GM12878 (cell line): ENCODE measurements around the gene FOXP4. TPM values are rescaled to one million over a fixed set of nuclear protein-coding genes. Genes with fewer than 3 reads are reported as not detected.
A peak's percentile ranks its signal among the peaks of the same experiment; 100 is the strongest.

Experiments used
- ATAC-seq: fragments of 200-7000 bp; cut with Tn5 transposase; 3 replicates; pipeline ENCODE4 v1.9.1; 2020; ENCODE audit warnings: mild to moderate bottlenecking, moderate library complexity
- BruUV-seq: library from RNA; stranded (reverse); fragments of 400-500 nt; replicated peaks from 2 replicates; lab custom pipeline; 2021; lab: Mats Ljungman, UMichigan
- CTCF ChIA-PET: fragments of 300-600 bp; sonication (Branson Sonifier 250); formaldehyde crosslinking; extraction: SDS; loops from one replicate; lab custom pipeline; 2021; ENCODE audit warnings: inconsistent platforms; lab: Yijun Ruan, JAX
- POLR2A ChIA-PET: fragments of 350-600 bp; formaldehyde crosslinking; extraction: SDS; loops from one replicate; lab custom pipeline; 2021; ENCODE audit warnings: inconsistent platforms; lab: Charles Lee
- RAD21 ChIA-PET: fragments of 300-600 bp; sonication (Branson Sonifier 250); formaldehyde crosslinking; loops from one replicate; lab custom pipeline; 2023; ENCODE audit warnings: antibody characterized with exemption; ENCODE audit not compliant: unreplicated experiment; lab: Charles Lee
- SMC1A ChIA-PET: fragments of 300-600 bp; sonication (Branson Sonifier 250); formaldehyde crosslinking; loops from one replicate; lab custom pipeline; 2023; ENCODE audit not compliant: unreplicated experiment, uncharacterized antibody; lab: Charles Lee
- DNase-seq: peaks from one replicate; pipeline ENCODE4 v3.0.0-alpha.2; 2011; ENCODE audit warnings: low read depth, low spot score
- FAIRE-seq: peaks from 3 replicates; lab custom pipeline; 2011; peaks lifted over from hg19 to GRCh38; lab: Jason Lieb, UNC
- H2AFZ ChIP-seq: 2 replicates; pipeline ENCODE4 v1.6.0; 2011; ENCODE audit warnings: low read depth, low read length, control low read depth; ENCODE audit not compliant: control insufficient read depth
- H3K27ac ChIP-seq: 2 replicates; pipeline ENCODE4 v1.5.1; 2011; ENCODE audit warnings: control low read depth; ENCODE audit not compliant: control insufficient read depth, insufficient read depth
- H3K27me3 ChIP-seq, 2 experiments: replicated peaks in 1 of 2; 2 replicates each; pipeline versions ENCODE4 v1.6.0 to v1.6.1; 2011; ENCODE audit warnings: low read length in 1 of 2; ENCODE audit not compliant: control insufficient read depth in 2 of 2, insufficient read depth in 2 of 2
- H3K36me3 ChIP-seq, 2 experiments: 2 replicates each; pipeline ENCODE4 v1.5.1; 2011; ENCODE audit warnings: low read length in 1 of 2; ENCODE audit not compliant: control insufficient read depth in 2 of 2, insufficient read depth in 2 of 2
- H3K4me1 ChIP-seq: 2 replicates; pipeline ENCODE4 v1.6.1; 2011; ENCODE audit warnings: mild to moderate bottlenecking, low read length, moderate library complexity, mixed read lengths; ENCODE audit not compliant: control insufficient read depth, insufficient read depth
- H3K4me2 ChIP-seq: 2 replicates; pipeline ENCODE4 v1.6.0; 2011; ENCODE audit warnings: control low read depth; ENCODE audit not compliant: control insufficient read depth, insufficient read depth
- H3K4me3 ChIP-seq: fragments of 200-600 bp; sonication (generic); 2 replicates; pipeline ENCODE4 v1.5.1; 2016
- H3K79me2 ChIP-seq: 2 replicates; pipeline ENCODE4 v1.6.0; 2011; ENCODE audit warnings: low read length; ENCODE audit not compliant: control insufficient read depth, insufficient read depth
- H3K9ac ChIP-seq: 2 replicates; pipeline ENCODE4 v1.8.0; 2011; ENCODE audit warnings: low read length, control low read depth, mixed read lengths; ENCODE audit not compliant: control insufficient read depth, insufficient read depth
- H3K9me3 ChIP-seq: replicated peaks from 3 replicates; pipeline ENCODE4 v1.5.1; 2011; ENCODE audit warnings: mild to moderate bottlenecking, low read length; ENCODE audit not compliant: control insufficient read depth, insufficient read depth
- H4K20me1 ChIP-seq: 2 replicates; pipeline ENCODE4 v1.6.0; 2011; ENCODE audit not compliant: control insufficient read depth, insufficient read depth
- ASH2L ChIP-seq: fragments of 300-600, 200-600 bp; sonication (generic); IDR thresholded peaks from 2 replicates; pipeline ENCODE4 v1.6.1; 2017; ENCODE audit warnings: low read depth, mild to moderate bottlenecking, borderline replicate concordance
- CEBPB ChIP-seq, 2 experiments: fragments of 150-350 bp in 1 of 2; IDR thresholded peaks; 2 replicates each; pipeline ENCODE4 v1.6.1; 2012 to 2014; ENCODE audit warnings: low read depth in 2 of 2, low read length in 2 of 2, borderline replicate concordance in 1 of 2, inconsistent platforms in 1 of 2
- POLR2AphosphoS2 ChIP-seq: IDR thresholded peaks from 2 replicates; pipeline ENCODE4 v1.6.1; 2011; ENCODE audit warnings: low read depth, mild to moderate bottlenecking, low read length, improper control_type of control experiment, moderate library complexity
- POLR2AphosphoS5 ChIP-seq: IDR thresholded peaks from 2 replicates; pipeline ENCODE4 v1.6.1; 2011; ENCODE audit warnings: mild to moderate bottlenecking, low read length, inconsistent platforms
- SMARCA5 ChIP-seq: fragments of 450-650 bp; IDR thresholded peaks from 2 replicates; pipeline ENCODE4 v1.6.1; 2017; ENCODE audit warnings: mild to moderate bottlenecking
- STAT1 ChIP-seq: fragments of 450-650 bp; conservative IDR thresholded peaks from 2 replicates; pipeline ENCODE4 v1.6.1; 2014; ENCODE audit warnings: antibody characterized with exemption, mild to moderate bottlenecking
- ZNF207 ChIP-seq: fragments of 450-650 bp; IDR thresholded peaks from 2 replicates; pipeline ENCODE4 v1.6.1; 2014; ENCODE audit warnings: antibody characterized with exemption, mild to moderate bottlenecking, borderline replicate concordance
- WGBS: methylation state at CpG from one replicate; pipeline ENCODE4 v1.1.6; 2016; ENCODE audit warnings: low lambda C conversion rate; ENCODE audit not compliant: insufficient replicate concordance, insufficient coverage; ENCODE audit errors: missing lambda C conversion rate; 5-methylcytosine and 5-hydroxymethylcytosine counted together
- in situ Hi-C: fragments of 300-500 bp; cut with MboI; formaldehyde crosslinking; loops from 9 replicates; pipeline ENCODE4 v1.14.3; 2018; ENCODE audit warnings: mixed read lengths
- intact Hi-C: fragments of 100-400 bp; cut with micrococcal nuclease; formaldehyde crosslinking; loops from one replicate; pipeline ENCODE4 v1.14.2; 2022; ENCODE audit not compliant: unreplicated experiment
- polyA plus RNA-seq, 11 experiments: library from polyadenylated mRNA; depleted of rRNA in 4 of 11; unstranded in 6 of 11; stranded (reverse) in 5 of 11; fragments of >200 nt; fragmentation: Nextera tagmentation in 4 of 11; fragmentation: Illumina TruSeq in 1 of 11; extraction: Ambion mirVana in 4 of 11; extraction: Trizol in 1 of 11; gene quantifications; 1 replicate in 1 of 11; 2 replicates in 10 of 11; pipeline versions ENCODE4 v1.2.1 to v1.2.3, GENCODE V29; 2011 to 2016; ENCODE audit warnings: inconsistent platforms in 2 of 11, missing spikeins in 2 of 11, low read depth in 1 of 11
- total RNA-seq, 4 experiments: library from RNA; depleted of rRNA in 3 of 4; stranded (reverse); fragments of >200 nt in 3 of 4; fragmentation: Illumina TruSeq in 1 of 4; extraction: Trizol in 1 of 4; gene quantifications; 2 replicates each; pipeline versions ENCODE4 v1.2.1 to v1.2.3, GENCODE V29; 2013 to 2021
- TF ChIP-seq, protein P1 (sequence below): fragments of 450-650 bp; IDR thresholded peaks from 2 replicates; pipeline ENCODE4 v1.6.1; 2017; ENCODE audit warnings: mild to moderate bottlenecking, moderate library complexity

The FOXP4 gene
- total and polyA plus RNA-seq, 10 of the 15 experiments (the other 5 are each of a cell fraction or from before 2014, with no cell fraction given) = 0.31 to 46.1 (median 2.3) TPM

- no peak for TF ChIP-seq POLR2AphosphoS2
- TF ChIP-seq STAT1 = no peak
- TF ChIP-seq CEBPB (IDR thresholded peaks at IDR 0.05; ENCODE audit: borderline replicate concordance in 1 of 2, low read depth in 2 of 2, low read length in 2 of 2) = no peak
- no peak for TF ChIP-seq SMARCA5
- no peak for TF ChIP-seq ZNF207
- no peak for TF ChIP-seq ASH2L
Measured at GRCh38 chr6:41551086-41551700, 5.0 kb downstream of the FOXP4 start (continued).

- CTCF ChIA-PET = interaction anchor here (0.6 to 1.0 kb wide), 3 partner anchors 32 to 127 kb away, joined by 3 to 5 read pairs (median 3); no protein-coding TSS in a partner anchor
Measured at GRCh38 chr6:41551857-41552256, 5.7 kb downstream of the FOXP4 start.

More at GRCh38 chr6:41551857-41552256, 5.7 kb downstream of the FOXP4 start:
- no peak overlapping the region for H2AFZ ChIP-seq
- H3K4me3 ChIP-seq = no peak overlapping the region
- peaks cover 0 to 4% of the 10 kb centered on the region in 2 experiments; a peak in 3 of 4 replicates for H3K36me3 ChIP-seq
- H3K27ac ChIP-seq = no peak overlapping the region
- TF ChIP-seq POLR2AphosphoS5 = 0 out of 2 replicates have a peak, but pooled peaks have one; percentile 33
- TF ChIP-seq, protein P1, sequence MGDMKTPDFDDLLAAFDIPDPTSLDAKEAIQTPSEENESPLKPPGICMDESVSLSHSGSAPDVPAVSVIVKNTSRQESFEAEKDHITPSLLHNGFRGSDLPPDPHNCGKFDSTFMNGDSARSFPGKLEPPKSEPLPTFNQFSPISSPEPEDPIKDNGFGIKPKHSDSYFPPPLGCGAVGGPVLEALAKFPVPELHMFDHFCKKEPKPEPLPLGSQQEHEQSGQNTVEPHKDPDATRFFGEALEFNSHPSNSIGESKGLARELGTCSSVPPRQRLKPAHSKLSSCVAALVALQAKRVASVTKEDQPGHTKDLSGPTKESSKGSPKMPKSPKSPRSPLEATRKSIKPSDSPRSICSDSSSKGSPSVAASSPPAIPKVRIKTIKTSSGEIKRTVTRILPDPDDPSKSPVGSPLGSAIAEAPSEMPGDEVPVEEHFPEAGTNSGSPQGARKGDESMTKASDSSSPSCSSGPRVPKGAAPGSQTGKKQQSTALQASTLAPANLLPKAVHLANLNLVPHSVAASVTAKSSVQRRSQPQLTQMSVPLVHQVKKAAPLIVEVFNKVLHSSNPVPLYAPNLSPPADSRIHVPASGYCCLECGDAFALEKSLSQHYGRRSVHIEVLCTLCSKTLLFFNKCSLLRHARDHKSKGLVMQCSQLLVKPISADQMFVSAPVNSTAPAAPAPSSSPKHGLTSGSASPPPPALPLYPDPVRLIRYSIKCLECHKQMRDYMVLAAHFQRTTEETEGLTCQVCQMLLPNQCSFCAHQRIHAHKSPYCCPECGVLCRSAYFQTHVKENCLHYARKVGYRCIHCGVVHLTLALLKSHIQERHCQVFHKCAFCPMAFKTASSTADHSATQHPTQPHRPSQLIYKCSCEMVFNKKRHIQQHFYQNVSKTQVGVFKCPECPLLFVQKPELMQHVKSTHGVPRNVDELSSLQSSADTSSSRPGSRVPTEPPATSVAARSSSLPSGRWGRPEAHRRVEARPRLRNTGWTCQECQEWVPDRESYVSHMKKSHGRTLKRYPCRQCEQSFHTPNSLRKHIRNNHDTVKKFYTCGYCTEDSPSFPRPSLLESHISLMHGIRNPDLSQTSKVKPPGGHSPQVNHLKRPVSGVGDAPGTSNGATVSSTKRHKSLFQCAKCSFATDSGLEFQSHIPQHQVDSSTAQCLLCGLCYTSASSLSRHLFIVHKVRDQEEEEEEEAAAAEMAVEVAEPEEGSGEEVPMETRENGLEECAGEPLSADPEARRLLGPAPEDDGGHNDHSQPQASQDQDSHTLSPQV = no peak
- TF ChIP-seq, all 136 proteins: peak for 1
- ChIA-PET POLR2A (interaction anchor here (0.6 to 0.9 kb wide), 2 partner anchors 9 to 85 kb away, joined by 3 to 8 read pairs; no protein-coding TSS in a partner anchor), RAD21 (interaction anchor here (1.0 kb wide), 1 partner anchor 16 kb away, joined by 3 read pairs; no protein-coding TSS in a partner anchor), SMC1A (interaction anchor here (0.7 to 2.0 kb wide), 2 partner anchors 12 to 27 kb away, joined by 4 to 5 read pairs; no protein-coding TSS in a partner anchor)
- Histone ChIP-seq H3K4me1 (peaks cover 6% of the 10 kb centered on the region), H4K20me1 (peaks cover 37% of the 10 kb centered on the region), H3K9me3 (no peaks in the 10 kb centered on the region), H3K4me2 (no peak overlapping the region), H3K27me3 (no peaks in the 10 kb centered on the region), H3K9ac (no peak overlapping the region), H3K79me2 (peaks cover 30% of the 10 kb centered on the region)
- no TSS peak for BruUV-seq
- DNase-seq (no peak), ATAC-seq (no peak), FAIRE-seq (no peak)
- WGBS = 93% methylated on average over 9 of the region's 9 CpGs
- intact Hi-C loops = no loop called here
- in situ Hi-C loops = no loop called here
